GM19397 (cell line): Measurements from ENCODE around the gene SCNN1B.
"Not testable (repeated sequence)": the region's sequence is repeated elsewhere in the genome, so short reads cannot be mapped to it uniquely, and the experiment has no call there.

Experiments
- ATAC-seq: cut with Tn5 transposase; IDR thresholded peaks from one replicate; pipeline ENCODE4 v1.9.1; 2021; ENCODE audit warnings: mild to moderate bottlenecking, moderate library complexity; ENCODE audit not compliant: unreplicated experiment

SCNN1B gene

GRCh38 chr16:23377071-23377931, 75.2 kb downstream of the SCNN1B start:
- no peak for ATAC-seq

- no peak for ATAC-seq
These were observed 76.2 kb downstream of the SCNN1B start for GRCh38 chr16:23378256-23378655.

- ATAC-seq = no peak
These were observed 76.8 kb downstream of the SCNN1B start for GRCh38 chr16:23378921-23379320.

GRCh38 chr16:23379707-23380106, 77.6 kb downstream of the SCNN1B start:
- no peak for ATAC-seq

DNA sequence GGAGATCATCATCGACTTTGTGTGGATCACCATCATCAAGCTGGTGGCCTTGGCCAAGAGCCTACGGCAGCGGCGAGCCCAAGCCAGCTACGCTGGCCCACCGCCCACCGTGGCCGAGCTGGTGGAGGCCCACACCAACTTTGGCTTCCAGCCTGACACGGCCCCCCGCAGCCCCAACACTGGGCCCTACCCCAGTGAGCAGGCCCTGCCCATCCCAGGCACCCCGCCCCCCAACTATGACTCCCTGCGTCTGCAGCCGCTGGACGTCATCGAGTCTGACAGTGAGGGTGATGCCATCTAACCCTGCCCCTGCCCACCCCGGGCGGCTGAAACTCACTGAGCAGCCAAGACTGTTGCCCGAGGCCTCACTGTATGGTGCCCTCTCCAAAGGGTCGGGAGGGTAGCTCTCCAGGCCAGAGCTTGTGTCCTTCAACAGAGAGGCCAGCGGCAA, 78.4 kb downstream of the SCNN1B start:
- ATAC-seq = no peak

DNA sequence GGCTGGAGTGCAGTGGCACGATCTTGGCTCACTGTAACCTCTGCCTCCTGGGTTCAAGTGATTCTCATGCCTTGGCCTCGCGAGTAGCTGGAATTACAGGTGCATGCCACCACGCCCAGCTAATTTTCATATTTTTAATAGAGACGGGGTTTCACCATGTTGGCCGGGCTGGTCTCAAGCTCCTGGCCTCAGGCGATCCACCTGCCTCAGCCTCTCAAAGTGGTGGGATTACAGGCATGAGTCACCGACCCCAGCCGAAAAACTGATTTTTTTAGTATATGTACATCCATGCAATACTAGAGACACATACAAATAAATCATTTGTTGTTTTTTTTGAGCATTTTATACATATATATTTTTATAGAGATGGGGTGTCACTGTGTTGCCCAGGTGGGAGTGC, 79.6 kb downstream of the SCNN1B start:
- not testable (repeated sequence) for ATAC-seq

GRCh38 chr16:23382279-23382678, 80.2 kb downstream of the SCNN1B start:
- ATAC-seq = no peak

- ATAC-seq = no peak
These were observed 81.8 kb downstream of the SCNN1B start for GRCh38 chr16:23383881-23384280.

DNA sequence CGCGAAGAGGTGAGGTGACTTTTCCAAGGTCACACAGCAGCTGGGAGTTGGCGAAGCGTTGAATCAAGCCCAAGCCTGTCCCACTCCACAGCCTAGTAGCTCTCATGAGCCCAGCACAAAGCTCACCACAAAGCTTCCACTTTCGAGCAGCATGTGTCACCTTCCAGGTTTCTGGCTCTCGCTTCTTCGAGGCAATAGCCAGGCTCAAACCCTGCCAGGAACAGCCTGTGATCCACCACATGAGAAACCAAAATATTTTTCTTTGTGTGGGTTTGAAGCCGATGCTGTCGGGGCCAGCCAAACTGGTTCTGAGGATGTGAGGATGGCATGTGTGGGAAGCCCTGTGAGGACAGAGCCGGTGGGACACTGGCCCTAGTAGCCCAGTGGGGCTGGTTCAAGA, 82.8 kb downstream of the SCNN1B start:
- no peak for ATAC-seq

DNA sequence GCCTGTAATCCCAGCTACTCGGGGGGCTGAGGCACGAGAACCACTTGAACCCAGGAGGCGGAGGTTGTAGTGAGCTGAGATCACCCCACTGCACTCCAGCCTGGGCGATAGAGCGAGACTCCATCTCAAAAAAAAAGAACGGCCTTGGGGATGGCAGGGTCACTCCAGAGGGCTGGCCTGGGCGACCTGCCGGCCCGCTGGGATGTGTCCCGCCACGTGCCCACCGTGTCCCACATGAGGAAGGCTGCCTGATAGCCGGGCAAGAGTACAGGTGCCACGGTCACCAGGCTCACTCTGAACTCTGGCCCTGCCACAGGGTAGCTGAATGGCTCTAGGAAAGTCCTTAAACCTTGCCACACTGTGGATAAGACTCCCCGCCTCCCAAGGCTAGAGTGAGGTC, 83.3 kb downstream of the SCNN1B start:
- ATAC-seq = no peak

DNA sequence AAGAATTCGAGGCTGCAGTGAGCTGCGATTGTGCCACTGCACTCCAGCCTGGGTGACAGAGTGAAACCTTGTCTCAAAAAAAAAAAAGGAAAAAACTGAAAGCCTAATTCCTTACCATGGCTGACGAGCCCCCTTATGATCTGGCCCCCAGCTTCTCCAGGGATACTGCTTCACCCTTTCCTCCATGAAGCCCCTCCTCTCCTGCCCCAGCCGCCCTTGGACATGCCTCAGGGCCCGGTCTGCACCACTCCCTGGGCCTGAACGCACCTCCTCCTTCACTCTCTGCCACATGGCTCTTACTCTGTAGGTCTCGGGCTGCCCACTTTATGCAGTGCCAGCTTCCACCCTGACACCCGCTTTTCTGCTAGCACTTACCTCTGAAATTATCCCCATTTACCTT, 85.6 kb downstream of the SCNN1B start:
- no peak for ATAC-seq

DNA sequence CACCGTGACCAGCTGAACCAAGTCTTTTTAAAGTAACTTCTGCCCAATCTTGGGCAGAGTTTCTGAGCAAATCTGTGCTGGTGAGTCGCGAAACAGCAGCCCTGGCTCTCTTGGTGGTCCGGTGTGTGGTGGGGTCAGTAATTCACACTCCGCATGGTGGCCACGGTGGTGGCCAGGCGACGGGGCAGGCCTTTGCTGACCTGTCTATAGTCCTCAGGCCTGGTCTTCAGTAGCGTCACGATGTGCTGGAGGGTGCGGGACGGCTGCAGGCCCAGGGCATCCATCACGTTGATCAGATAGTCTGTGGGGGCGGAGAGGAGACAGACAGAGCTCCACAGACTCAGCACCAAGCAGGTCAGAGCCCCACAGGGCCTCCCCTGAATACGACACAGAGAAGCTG, 86.7 kb downstream of the SCNN1B start:
- ATAC-seq = no peak

- no peak for ATAC-seq
These were observed 87.1 kb downstream of the SCNN1B start for GRCh38 chr16:23389201-23389600.

DNA sequence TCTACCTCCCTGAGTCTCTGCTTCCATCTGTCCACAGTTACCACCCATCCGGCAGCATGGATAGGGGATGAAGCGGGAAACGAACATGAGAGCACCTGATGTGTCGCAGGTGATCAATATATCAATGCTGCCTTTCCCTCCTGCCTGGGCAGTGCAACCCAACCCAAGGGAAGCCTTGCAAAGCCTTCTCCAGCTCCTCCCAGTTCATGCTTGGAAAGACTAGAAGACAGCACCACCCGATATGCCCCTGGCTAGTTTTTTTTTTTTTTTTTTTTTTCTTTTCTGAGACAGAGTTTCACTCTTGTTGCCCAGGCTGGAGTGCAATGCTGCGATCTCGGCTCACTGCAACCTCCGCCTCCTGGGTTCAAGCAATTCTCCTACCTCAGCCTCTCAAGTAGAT, 87.8 kb downstream of the SCNN1B start:
- not testable (repeated sequence) for ATAC-seq

- ATAC-seq = no peak
These were observed 89.5 kb downstream of the SCNN1B start for GRCh38 chr16:23391381-23392222.

DNA sequence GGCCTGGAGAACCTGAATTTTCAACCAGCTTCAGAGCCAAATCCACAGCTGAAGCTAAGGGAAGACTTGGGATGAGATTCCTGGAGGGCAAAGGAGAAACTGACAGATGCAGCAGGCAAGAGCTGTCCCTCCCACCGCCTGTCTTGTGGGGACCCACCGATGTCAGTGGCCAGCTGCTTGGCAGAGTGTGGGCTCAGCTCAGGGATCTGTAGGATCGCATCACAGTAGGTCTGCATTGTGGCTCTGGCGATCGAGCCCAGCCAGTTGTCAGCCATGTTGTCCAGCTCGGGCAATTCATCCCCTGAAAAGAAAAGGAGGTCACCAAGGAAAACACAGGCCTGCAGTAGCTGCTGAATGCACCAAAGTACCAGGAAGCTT, 90.1 kb downstream of the SCNN1B start:
- ATAC-seq = no peak

GRCh38 chr16:23394141-23394831, 92.2 kb downstream of the SCNN1B start:
- no peak for ATAC-seq

- no peak for ATAC-seq
These were observed 93.6 kb downstream of the SCNN1B start for GRCh38 chr16:23395732-23396131.

GRCh38 chr16:23397464-23397863, 95.4 kb downstream of the SCNN1B start:
- ATAC-seq = no peak

DNA sequence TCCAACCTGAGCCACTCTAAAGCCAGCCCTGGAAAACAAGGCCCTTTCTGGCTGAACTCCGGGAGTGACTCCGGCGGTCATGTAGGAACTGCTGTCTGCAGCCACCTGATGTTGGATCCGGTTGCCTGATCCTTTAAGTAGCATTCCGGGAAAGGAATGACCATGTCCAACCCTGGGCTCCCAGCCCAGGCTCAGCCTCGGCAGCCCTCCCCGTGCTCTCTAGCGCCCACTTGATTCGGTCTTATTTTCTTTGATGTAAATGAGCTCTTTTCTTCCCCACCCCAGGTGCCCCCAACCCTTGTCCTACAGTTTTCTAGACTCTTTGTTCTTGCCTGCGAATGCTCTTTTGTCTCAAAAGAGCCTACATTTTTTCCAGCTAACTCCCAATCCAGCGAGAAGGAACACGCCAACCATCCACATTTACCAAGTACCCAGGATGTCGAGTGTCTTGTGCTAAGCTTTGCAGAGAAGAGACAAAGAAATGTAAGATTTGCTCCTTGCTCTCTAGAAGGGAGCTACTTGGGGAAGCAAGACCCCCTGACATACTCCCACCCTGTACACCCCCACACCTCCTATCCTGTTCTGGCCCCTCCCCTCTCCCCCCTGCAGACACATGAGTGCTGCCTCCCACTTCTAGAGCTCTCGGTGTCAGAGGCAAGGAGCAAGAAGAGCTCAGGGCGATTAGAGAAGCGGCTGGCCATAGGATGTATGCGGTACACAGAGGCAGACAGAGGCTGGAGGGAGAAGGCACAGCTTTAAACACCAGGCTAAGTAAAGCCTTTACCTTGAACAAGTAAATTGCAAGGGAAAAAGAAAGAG, 97.1 kb downstream of the SCNN1B start:
- no peak for ATAC-seq

DNA sequence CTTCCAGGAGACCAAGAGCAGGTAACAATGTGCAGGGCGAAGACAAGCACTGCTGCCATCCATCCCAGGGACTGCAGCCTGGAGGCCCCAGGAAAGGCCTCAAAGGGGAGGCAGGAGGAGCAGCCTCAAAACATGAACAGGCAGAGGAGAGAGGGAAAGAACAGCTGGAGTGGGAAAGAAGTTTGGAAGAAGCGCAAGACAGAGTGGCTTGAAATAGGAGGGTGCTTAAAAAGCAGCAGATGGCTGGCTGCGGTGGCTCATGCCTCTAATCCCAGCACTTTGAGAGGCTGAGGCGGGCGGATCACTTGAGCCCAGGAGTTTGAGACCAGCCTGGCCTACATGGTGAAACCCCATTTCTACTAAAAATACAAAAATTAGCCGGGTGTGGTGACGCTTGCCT, 98.3 kb downstream of the SCNN1B start:
- ATAC-seq = not testable (repeated sequence)
